HG03025 (cell line): Measurements from ENCODE around the gene OR2D3.
"Not testable (repeated sequence)": the region's sequence is repeated elsewhere in the genome, so short reads cannot be mapped to it uniquely, and the experiment has no call there.

Experiments
- ATAC-seq: cut with Tn5 transposase; IDR thresholded peaks from one replicate; pipeline ENCODE4 v1.9.1; 2021; ENCODE audit warnings: mild to moderate bottlenecking, moderate library complexity; ENCODE audit not compliant: unreplicated experiment, low FRiP score

Gene OR2D3

GRCh38 chr11:6926208-6927029 is 5.6 kb downstream of the OR2D3 start, which contains the start of gene ZNF215:
Gene ZNF215, plus strand, starts transcription at chr11:6926426. Its CDS starts 5,847 bp downstream, at chr11:6932273.
- ATAC-seq: peak; percentile 67

- ATAC-seq: peak; percentile 77
Measured at GRCh38 chr11:6927030-6927617, 6.3 kb downstream of the OR2D3 start.

- ATAC-seq: no peak
Measured at GRCh38 chr11:6928916-6929315, 8.1 kb downstream of the OR2D3 start.

- ATAC-seq: no peak
Measured at GRCh38 chr11:6931146-6931713, 10.4 kb downstream of the OR2D3 start.

GRCh38 chr11:6932145-6932544 is 11.3 kb downstream of the OR2D3 start:
- ATAC-seq: no peak

- ATAC-seq: no peak
Measured at GRCh38 chr11:6941970-6942369, 21.2 kb downstream of the OR2D3 start.

- no peak for ATAC-seq
Measured at GRCh38 chr11:6943131-6943530, 22.3 kb downstream of the OR2D3 start.

GRCh38 chr11:6954248-6954647 is 33.4 kb downstream of the OR2D3 start:
- ATAC-seq: not testable (repeated sequence)

- ATAC-seq: no peak
Measured at GRCh38 chr11:6962141-6962540, 41.3 kb downstream of the OR2D3 start.

GRCh38 chr11:6962673-6963072 is 41.9 kb downstream of the OR2D3 start:
- peak; percentile 87 for ATAC-seq

- no peak for ATAC-seq
Measured at GRCh38 chr11:6968816-6969215, 48.0 kb downstream of the OR2D3 start.

- not testable (repeated sequence) for ATAC-seq
Measured at GRCh38 chr11:6969854-6970253, 49.1 kb downstream of the OR2D3 start.
